Activated CD8-positive, alpha-beta memory T cell treated with anti-CD3 and anti-CD28 coated beads for 36 hours (primary cell): ENCODE data around the gene PLAGL2. TPM values are rescaled to one million over a fixed set of nuclear protein-coding genes. Genes with fewer than 3 reads are reported as not detected.

Source experiments
- total RNA-seq, 2 experiments: library from RNA; stranded (reverse); gene quantifications; one replicate each; pipeline ENCODE4 v1.2.3, GENCODE V29; 2021

The PLAGL2 gene
- total RNA-seq, 2 experiments from 2014 or later, result 115 to 117 TPM

Other genes starting within 250 kb of the PLAGL2 start
- under 1 TPM in 1 of 2 experiments, not detected in 1; 0.02 TPM for gene XKR7, start 239.6 kb downstream of the PLAGL2 start, total RNA-seq
- gene CCM2L, start 197.3 kb downstream of the PLAGL2 start, total RNA-seq, result not detected
- not detected for gene HCK, start 155.5 kb downstream of the PLAGL2 start, total RNA-seq
- 10 to 100 TPM; 49.8 TPM for gene TM9SF4, start 98.0 kb downstream of the PLAGL2 start, total RNA-seq
- 10 to 100 TPM; 78.5 to 82.1 TPM for gene POFUT1, start 137 bp upstream of the PLAGL2 start, total RNA-seq
- 10 to 100 TPM; 46.0 to 46.4 TPM for gene KIF3B, start 69.9 kb upstream of the PLAGL2 start, total RNA-seq
- 100 to 1,000 TPM; 119 to 122 TPM for gene ASXL1, start 150.6 kb upstream of the PLAGL2 start, total RNA-seq